ENCODE results near the gene CXADR. TPM values are rescaled to one million over a fixed set of nuclear protein-coding genes. Genes with fewer than 3 reads are reported as not detected.

CXADR gene
- total RNA-seq, 4 donors from 2014 or later: 5.0 to 198 (median 106) TPM

DNA sequence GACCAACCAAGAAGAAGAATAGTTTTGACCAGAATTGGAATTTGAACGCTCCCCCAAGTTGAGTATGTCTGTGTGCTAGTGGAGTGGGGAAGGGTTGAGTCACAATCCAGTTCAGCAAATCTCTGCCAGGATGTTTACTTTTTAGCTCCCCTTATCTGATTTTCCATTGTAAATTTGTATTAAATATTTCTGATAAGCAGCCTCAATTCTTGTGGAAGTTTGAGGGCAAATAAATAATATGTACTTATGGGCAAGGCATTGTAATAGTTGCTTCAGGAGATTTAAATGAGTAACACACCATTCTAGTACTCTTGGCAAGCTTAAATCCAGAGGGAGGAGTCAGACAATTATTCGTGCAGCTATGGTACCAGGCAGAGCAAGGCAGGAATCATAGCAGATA lies 14.4 kb downstream of the CXADR start:
- Histone ChIP-seq H3K4me3 (no peak overlapping the region), H3K36me3 (peaks cover 0 to 3% (median 0%) of the 10 kb centered on the region in 3 donors), H3K27ac (no peak overlapping the region), H3K27me3 (no peaks in the 10 kb centered on the region), H3K4me1 (peaks cover 0 to 18% (median 0%) of the 10 kb centered on the region in 4 donors), H3K9me3 (no peaks in the 10 kb centered on the region)
- DNase-seq: no peak
- TF ChIP-seq, protein P1, sequence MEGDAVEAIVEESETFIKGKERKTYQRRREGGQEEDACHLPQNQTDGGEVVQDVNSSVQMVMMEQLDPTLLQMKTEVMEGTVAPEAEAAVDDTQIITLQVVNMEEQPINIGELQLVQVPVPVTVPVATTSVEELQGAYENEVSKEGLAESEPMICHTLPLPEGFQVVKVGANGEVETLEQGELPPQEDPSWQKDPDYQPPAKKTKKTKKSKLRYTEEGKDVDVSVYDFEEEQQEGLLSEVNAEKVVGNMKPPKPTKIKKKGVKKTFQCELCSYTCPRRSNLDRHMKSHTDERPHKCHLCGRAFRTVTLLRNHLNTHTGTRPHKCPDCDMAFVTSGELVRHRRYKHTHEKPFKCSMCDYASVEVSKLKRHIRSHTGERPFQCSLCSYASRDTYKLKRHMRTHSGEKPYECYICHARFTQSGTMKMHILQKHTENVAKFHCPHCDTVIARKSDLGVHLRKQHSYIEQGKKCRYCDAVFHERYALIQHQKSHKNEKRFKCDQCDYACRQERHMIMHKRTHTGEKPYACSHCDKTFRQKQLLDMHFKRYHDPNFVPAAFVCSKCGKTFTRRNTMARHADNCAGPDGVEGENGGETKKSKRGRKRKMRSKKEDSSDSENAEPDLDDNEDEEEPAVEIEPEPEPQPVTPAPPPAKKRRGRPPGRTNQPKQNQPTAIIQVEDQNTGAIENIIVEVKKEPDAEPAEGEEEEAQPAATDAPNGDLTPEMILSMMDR (IDR thresholded peaks at IDR 0.05): no peak
- TF ChIP-seq POLR2A (IDR thresholded peaks at IDR 0.05): no peak

DNA sequence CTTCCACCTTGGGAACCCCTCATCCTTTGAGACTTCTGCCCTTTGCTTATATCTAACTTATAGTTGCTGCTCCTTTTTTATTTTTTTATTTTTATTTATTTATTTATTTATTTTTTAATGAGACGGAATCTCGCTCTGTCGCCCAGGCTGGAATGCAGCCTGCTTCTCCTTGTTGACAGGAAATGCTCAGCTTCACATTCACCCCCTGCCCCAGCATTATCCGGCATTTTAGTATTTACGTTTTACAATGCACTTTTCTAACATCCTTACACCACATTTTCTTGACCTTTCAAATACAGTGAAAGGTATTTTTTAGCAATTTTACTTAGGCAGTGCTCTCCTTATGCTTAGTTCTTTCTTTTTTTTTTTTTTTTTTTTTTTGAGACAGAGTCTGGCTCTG lies 14.9 kb downstream of the CXADR start:
- Histone ChIP-seq H3K9me3 (no peaks in the 10 kb centered on the region), H3K36me3 (peaks cover 0 to 3% (median 0%) of the 10 kb centered on the region in 3 donors), H3K27me3 (no peaks in the 10 kb centered on the region), H3K4me1 (peaks cover 0 to 14% (median 0%) of the 10 kb centered on the region in 4 donors), H3K4me3 (no peak overlapping the region), H3K27ac (no peak overlapping the region)
- no peak for TF ChIP-seq POLR2A (IDR thresholded peaks at IDR 0.05)
- TF ChIP-seq, protein P1 (IDR thresholded peaks at IDR 0.05): no peak
- no peak for DNase-seq

DNA sequence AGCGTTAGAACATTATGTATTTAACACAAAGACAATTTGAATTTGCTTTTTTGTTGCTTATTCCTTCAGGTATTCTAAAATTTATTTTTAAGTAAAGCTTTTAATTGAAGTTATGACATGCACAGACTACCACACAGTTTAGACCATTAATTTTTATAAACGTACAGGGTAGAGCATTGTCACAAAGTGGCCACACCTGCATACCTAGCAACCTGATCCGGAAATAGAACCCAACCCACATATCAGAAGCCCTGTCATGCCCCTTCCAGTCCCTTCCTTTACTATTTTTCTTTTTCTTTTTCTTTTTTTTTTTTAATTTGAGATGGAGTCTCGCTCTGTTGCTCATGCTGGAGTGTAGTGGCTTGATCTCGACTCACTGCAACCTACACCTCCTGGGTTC lies 16.8 kb downstream of the CXADR start:
- TF ChIP-seq, protein P1 (IDR thresholded peaks at IDR 0.05): no peak
- TF ChIP-seq POLR2A (IDR thresholded peaks at IDR 0.05): no peak
- DNase-seq: no peak
- Histone ChIP-seq H3K36me3 (peaks cover 0 to 3% (median 0%) of the 10 kb centered on the region in 3 donors), H3K27me3 (no peaks in the 10 kb centered on the region), H3K27ac (no peak overlapping the region), H3K4me3 (no peak overlapping the region), H3K4me1 (peaks cover 0 to 4% (median 0%) of the 10 kb centered on the region in 4 donors), H3K9me3 (no peaks in the 10 kb centered on the region)

DNA sequence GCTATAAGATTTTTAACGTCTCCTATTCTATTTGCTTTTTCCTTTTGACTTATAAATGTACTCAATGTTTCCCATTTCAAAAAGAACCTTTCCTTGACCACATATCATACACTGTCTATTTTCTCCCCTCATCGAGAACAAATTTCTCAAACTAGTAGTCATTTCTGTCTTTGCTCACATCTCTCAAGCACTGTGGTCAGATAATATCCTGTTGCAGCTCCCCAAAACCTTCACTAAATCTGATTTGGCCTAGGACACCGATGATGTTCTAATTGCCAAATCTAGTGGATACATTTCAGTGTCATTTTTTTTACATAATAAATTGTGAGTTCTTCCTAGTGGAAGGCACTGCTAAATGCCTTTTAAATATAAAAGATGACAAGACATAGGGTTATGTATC lies 19.4 kb downstream of the CXADR start:
- Histone ChIP-seq H3K27ac (no peak overlapping the region), H3K4me1 (peaks cover 0 to 6% (median 0%) of the 10 kb centered on the region in 4 donors), H3K36me3 (peaks cover 0 to 3% (median 0%) of the 10 kb centered on the region in 3 donors), H3K4me3 (no peak overlapping the region), H3K27me3 (no peaks in the 10 kb centered on the region), H3K9me3 (no peaks in the 10 kb centered on the region)
- TF ChIP-seq POLR2A (IDR thresholded peaks at IDR 0.05): no peak
- TF ChIP-seq, protein P1 (IDR thresholded peaks at IDR 0.05): no peak
- DNase-seq: no peak

DNA sequence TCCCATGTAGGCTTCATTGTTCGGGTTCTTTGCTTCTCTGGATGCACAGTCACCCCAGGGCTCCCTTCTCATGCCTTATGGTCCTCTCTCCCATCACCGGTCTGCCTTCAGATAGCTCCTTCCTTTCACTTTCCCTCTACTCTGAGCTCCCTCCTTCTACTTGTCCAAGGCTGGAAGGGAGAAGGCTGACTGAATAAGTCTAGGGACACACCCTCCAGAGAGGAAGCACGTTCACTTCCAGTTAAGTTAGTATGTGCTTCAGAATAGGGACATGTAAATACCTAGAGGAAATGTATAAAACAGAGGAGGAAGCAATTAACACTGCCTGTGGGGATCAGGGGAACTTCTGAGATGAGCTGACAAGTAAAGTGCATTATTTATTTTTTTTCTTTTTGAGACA lies 23.5 kb downstream of the CXADR start:
- no peak for DNase-seq

More for the DNA sequence above, 23.5 kb downstream of the CXADR start:
- Histone ChIP-seq H3K4me1 (peaks cover 0 to 9% (median 0%) of the 10 kb centered on the region in 4 donors), H3K27ac (no peak overlapping the region), H3K4me3 (no peak overlapping the region), H3K9me3 (no peaks in the 10 kb centered on the region), H3K36me3 (no peaks in the 10 kb centered on the region), H3K27me3 (no peaks in the 10 kb centered on the region)
- TF ChIP-seq POLR2A (IDR thresholded peaks at IDR 0.05): no peak
- TF ChIP-seq, protein P1 (IDR thresholded peaks at IDR 0.05): no peak
